Activated CD4-positive, alpha-beta T cell treated with anti-CD3 and anti-CD28 coated beads, Interleukin-2, amount 50 U/mL, for 48 hours (primary cell): ENCODE measurements around the gene MYBBP1A.

Experiments
- DNase-seq, 2 experiments: peaks; one replicate each; pipeline ENCODE4 v3.0.0-alpha.2; 2020

The MYBBP1A gene

GRCh38 chr17:4572131-4572530 lies 16.9 kb upstream of the MYBBP1A start:
- no peak for DNase-seq

GRCh38 chr17:4569591-4569990 lies 14.4 kb upstream of the MYBBP1A start:
- DNase-seq = no peak

DNA sequence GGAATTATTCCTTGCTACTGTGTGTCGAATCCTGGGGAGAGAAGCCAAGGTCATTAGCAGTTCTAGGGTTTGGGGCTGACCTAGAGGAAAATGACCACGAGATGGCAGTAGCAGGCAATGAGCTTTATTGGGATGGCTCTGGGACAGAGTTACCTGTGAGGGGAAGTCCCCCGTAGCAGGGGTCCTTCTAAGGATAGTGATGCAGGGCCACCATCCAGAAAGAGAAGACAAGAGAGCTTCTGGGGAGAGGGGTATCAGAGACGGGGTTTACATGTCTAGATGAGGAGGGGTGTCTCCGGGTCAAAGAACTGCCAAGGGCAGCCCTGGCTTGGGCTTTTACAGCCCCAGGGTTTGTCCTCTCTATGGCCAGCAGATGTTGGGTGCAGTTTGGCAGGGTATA lies 11.6 kb upstream of the MYBBP1A start:
- peak; percentile 59 to 72 for DNase-seq

- peak; percentile 52 to 67 for DNase-seq
Observed at GRCh38 chr17:4565209-4566141, 10.3 kb upstream of the MYBBP1A start.

GRCh38 chr17:4562015-4562969 lies 7.1 kb upstream of the MYBBP1A start:
- DNase-seq = no peak

GRCh38 chr17:4560837-4561256 lies 5.7 kb upstream of the MYBBP1A start:
- no peak for DNase-seq

- no peak for DNase-seq
Observed at GRCh38 chr17:4560421-4560820, 5.2 kb upstream of the MYBBP1A start, which contains the start of gene GGT6. TSS of gene GGT6 (minus strand) at chr17:4560577. CDS start at chr17:4560521, 56 bp downstream.

GRCh38 chr17:4559966-4560365 lies 4.8 kb upstream of the MYBBP1A start:
- DNase-seq = no peak

DNA sequence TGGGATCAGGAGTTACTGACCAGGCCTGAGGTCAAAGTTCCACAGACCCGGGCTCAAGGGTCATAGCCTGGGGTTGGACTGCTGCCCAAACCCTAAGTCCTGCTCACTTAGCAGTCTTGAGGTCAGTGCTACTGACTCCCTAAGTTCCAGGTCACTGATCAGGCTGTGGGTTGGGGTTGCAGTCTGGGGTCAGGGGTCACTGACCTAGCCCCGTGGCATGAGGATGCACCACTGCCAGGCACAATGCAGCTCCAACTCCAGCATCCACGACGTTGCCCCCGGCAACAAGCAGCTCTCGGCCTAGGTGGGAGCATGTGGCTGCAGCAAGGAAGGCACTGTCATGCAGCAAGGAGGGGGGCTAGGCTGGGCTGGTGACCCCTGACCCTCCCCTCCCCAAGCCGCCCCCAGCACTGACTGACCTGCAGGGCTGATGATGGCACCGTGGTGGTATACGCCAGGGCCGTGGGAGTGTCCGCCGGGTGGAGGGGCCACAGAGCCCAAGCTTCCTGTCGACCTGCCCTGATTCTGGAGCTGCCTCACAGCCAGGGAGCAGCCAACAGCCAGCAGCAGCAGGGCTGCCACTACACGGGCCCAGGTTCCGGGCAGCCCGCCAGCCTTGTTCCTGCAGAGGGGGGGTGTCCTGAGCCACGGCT lies 4.1 kb upstream of the MYBBP1A start:
- DNase-seq = no peak

DNA sequence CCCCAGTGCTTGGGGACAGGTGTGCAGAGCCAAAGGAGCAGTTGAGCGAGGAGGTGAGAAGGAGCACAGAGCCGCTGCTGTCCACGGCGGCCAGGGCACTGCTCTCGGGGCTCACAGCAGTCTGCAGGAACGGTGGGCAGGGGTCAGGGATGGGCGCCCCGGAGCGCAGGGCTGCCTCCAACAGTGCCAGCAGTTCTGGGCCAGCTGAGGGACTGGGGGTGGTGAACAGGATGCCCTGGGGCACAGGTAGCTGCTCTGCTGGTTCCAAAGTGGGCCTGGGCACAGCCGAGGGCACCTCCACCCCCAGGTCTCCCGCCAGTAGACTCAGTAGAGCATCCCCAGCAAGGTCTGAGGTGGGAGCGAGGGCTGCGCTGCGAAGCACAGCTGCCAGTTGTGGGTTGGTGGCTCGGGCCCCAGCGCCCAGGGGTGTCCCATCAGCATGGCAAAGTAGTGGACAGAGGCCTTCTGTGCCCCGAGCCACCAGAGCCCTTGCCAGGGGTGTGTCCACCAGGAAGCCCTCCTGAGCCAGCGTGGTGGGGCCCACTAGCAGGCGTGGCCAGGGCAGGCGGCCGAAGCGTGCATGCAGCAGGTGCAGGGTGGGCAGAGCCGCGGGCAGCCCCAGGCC lies 3.3 kb upstream of the MYBBP1A start:
- DNase-seq = no peak

- no peak for DNase-seq
Observed at GRCh38 chr17:4557626-4558346, 2.6 kb upstream of the MYBBP1A start.

- no peak for DNase-seq
Observed at GRCh38 chr17:4556996-4557395, 1.8 kb upstream of the MYBBP1A start.

DNA sequence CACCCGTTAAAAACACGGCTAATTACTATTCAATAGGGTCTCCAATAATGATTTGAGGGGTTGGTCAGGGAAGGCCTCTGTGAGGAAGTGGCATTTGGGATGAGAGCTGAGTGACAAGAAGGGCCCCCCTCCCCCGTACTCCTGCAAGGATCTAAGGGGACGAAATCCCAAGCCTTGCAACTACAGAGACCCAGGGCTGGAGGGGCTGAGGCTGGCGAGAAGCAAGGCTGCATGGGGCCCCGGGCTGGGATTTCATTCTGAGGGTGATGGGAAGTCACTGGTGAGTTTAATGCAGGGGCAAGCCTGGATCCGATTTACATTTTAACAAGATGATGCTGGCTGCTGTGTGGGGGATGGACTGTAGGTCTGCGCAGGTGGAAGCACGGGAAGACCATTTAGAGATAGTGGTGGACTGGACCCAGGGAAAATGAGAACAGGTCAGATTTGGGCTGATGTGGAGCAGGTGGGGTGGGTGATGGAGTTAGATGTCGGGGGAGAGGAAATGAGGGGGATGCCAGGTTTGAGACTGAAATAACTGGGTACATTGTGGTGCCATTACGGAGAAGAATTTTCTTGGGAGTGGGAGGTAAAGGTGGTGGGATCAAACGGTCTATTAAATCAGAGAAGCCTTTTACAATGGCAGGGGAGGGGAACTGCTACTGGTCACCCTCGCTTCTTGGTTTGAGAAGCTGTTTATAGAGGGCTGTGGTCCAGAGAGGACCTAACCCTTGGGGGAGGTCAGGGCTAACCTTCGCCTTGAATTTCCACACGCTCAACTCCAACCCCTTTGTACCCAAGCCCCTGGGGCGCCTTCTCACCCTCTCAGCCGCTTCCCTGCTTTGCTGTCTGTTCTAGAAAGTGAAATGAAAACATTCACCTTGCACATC lies 932 bp upstream of the MYBBP1A start:
- DNase-seq = no peak

GRCh38 chr17:4554441-4554996 lies 665 bp downstream of the MYBBP1A start:
- no peak for DNase-seq

DNA sequence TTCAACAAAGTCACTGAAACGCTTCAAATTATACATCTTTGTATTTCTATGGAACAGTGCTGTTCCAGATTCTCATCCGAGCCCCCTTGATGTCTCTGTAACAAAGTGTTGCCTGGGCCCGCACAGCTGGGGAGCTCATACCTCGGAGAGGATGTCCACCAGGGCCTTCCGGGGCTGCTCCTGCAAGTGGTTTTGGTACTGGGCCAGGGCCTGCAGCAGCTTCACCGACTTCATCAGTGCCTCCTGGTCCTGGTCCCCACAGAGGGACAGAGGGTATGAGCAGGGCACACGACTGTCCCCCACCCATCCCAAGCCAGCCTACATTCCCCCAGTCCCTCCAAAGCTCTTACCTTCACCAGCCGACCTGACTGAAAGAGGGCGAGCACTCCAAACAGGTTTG lies 1.5 kb downstream of the MYBBP1A start:
- no peak for DNase-seq

DNA sequence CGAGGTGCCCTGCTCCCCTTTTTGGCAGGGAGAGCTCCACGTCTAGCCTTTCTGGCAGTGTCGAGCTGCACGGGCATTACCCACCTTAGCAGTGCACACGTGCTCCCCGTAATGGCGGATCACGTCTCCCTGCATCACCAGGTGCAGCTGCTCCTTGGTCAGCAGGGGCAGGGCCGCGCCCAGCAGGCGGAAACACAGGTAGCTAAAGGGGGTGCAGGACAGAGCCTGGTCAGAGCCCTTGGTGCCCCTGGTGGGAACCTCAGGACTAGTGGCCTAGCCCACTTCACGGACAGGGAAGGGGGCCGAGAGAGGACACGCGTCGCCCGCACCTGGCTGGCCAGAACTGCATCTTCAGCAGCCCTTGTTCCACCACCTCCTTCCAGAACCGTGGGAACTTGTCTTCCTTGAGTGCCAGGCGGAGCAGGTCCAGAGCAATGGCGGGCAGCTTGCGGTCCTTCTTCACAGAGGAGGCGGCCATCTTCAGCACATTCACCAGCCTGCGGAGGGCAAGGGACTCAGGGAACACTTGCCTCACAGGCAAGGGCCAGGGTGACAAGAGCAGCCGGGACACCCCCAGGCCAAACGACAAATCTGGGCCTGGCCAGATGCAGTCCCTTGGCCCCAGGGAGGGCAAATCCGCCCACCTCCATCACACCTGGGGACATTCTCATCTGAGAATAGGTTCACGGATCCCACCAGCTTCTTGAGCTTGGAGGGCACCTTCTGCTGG lies 3.2 kb downstream of the MYBBP1A start:
- DNase-seq = no peak

GRCh38 chr17:4551141-4551540 lies 4.0 kb downstream of the MYBBP1A start:
- no peak for DNase-seq

DNA sequence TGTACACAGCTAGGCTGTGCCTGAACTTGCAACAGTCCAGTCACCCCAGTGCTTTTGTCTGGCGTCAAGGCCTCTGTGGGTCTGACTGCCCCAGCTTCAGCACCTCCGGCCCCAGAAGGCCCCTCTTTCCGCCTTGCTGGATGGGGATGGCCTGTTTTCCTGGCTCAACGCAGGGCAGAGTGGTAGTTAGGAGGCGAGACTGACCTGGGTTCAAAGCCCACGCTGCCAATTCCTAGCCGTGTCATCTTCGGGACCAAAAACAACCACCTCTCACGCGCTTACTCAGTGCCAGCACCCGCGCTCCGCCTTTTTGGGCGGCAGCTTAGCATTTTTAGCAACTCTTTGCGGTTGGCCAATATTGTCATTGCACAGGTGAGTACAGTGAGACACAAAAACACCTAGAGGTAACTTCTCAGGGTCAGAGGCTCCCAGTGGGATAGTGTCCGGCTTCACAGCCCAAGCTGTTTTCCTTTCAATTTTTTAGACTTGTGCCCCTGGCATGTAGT lies 4.6 kb downstream of the MYBBP1A start:
- DNase-seq = no peak

GRCh38 chr17:4549781-4550533 lies 5.2 kb downstream of the MYBBP1A start:
- DNase-seq = no peak
